H9 (cell line): Measurements from ENCODE around the gene DCAF12. TPM values are rescaled to one million over a fixed set of nuclear protein-coding genes. Genes with fewer than 3 reads are reported as not detected.

Source experiments
- DNase-seq: peaks from one replicate; pipeline ENCODE4 v3.0.0-alpha.2; 2017
- H2AFZ ChIP-seq: one replicate; pipeline ENCODE4 v1.6.1; 2013; ENCODE audit warnings: mild to moderate bottlenecking, low read length, control low read depth, moderate library complexity
- H2AK5ac ChIP-seq: 2 replicates; pipeline ENCODE4 v1.6.1; 2013; ENCODE audit warnings: low read length, control low read depth, mixed read lengths; ENCODE audit not compliant: insufficient read length
- H2BK120ac ChIP-seq: one replicate; pipeline ENCODE4 v1.6.1; 2013; ENCODE audit warnings: low read depth, mild to moderate bottlenecking, low read length, control low read depth, inconsistent platforms; ENCODE audit not compliant: poor library complexity, severe bottlenecking
- H2BK12ac ChIP-seq: 2 replicates; pipeline ENCODE4 v1.6.1; 2013; ENCODE audit warnings: low read length, control low read depth, mixed read lengths, low read depth; ENCODE audit not compliant: insufficient read length
- H2BK15ac ChIP-seq: 2 replicates; pipeline ENCODE4 v1.6.1; 2013; ENCODE audit warnings: low read depth, low read length, control low read depth
- H2BK20ac ChIP-seq: one replicate; pipeline ENCODE4 v1.6.1; 2013; ENCODE audit warnings: low read depth, mild to moderate bottlenecking, low read length, control low read depth, inconsistent platforms; ENCODE audit not compliant: poor library complexity, severe bottlenecking
- H2BK5ac ChIP-seq: 2 replicates; pipeline ENCODE4 v1.6.1; 2013; ENCODE audit warnings: low read length, control low read depth, mixed read lengths; ENCODE audit not compliant: insufficient read length
- H3K14ac ChIP-seq: 2 replicates; pipeline ENCODE4 v1.6.1; 2013; ENCODE audit warnings: low read length, control low read depth; ENCODE audit not compliant: insufficient read depth
- H3K18ac ChIP-seq: 2 replicates; pipeline ENCODE4 v1.6.1; 2013; ENCODE audit warnings: low read depth, mild to moderate bottlenecking, mixed read lengths, low read length, control low read depth; ENCODE audit not compliant: insufficient read length
- H3K23ac ChIP-seq: 2 replicates; pipeline ENCODE4 v1.6.1; 2013; ENCODE audit warnings: low read length, control low read depth, mixed read lengths, low read depth; ENCODE audit not compliant: insufficient read length
- H3K23me2 ChIP-seq: 2 replicates; pipeline ENCODE4 v1.6.1; 2013; ENCODE audit warnings: low read depth, mild to moderate bottlenecking, mixed read lengths, low read length, control low read depth; ENCODE audit not compliant: insufficient read length, poor library complexity, severe bottlenecking
- H3K27ac ChIP-seq: 2 replicates; pipeline ENCODE4 v1.5.1; 2013; ENCODE audit warnings: low read length, control low read depth, mixed read lengths, low read depth; ENCODE audit not compliant: insufficient read length
- H3K27me3 ChIP-seq: 2 replicates; pipeline ENCODE4 v1.6.1; 2013; ENCODE audit warnings: low read length, control low read depth, inconsistent platforms; ENCODE audit not compliant: insufficient read depth
- H3K4ac ChIP-seq: 2 replicates; pipeline ENCODE4 v1.6.1; 2013; ENCODE audit warnings: low read depth, mild to moderate bottlenecking, control low read depth, inconsistent platforms, low read length, moderate library complexity
- H3K4me1 ChIP-seq: 2 replicates; pipeline ENCODE4 v1.6.1; 2013; ENCODE audit warnings: low read length, control low read depth, inconsistent platforms; ENCODE audit not compliant: insufficient read depth
- H3K4me2 ChIP-seq: 2 replicates; pipeline ENCODE4 v1.6.1; 2013; ENCODE audit warnings: low read length, control low read depth, mixed read lengths; ENCODE audit not compliant: insufficient read length, insufficient read depth
- H3K56ac ChIP-seq: 2 replicates; pipeline ENCODE4 v1.6.1; 2013; ENCODE audit warnings: low read depth, mild to moderate bottlenecking, mixed read lengths, low read length, control low read depth; ENCODE audit not compliant: insufficient read length
- H3K79me1 ChIP-seq: 2 replicates; pipeline ENCODE4 v1.6.1; 2013; ENCODE audit warnings: low read depth, mild to moderate bottlenecking, moderate library complexity, low read length, control low read depth, inconsistent platforms; ENCODE audit not compliant: insufficient read depth, poor library complexity, severe bottlenecking
- H3K79me2 ChIP-seq: 2 replicates; pipeline ENCODE4 v1.6.1; 2013; ENCODE audit warnings: low read length, control low read depth, inconsistent platforms; ENCODE audit not compliant: insufficient read depth
- H3K9ac ChIP-seq: 2 replicates; pipeline ENCODE4 v1.6.1; 2013; ENCODE audit warnings: low read length, control low read depth, mixed read lengths; ENCODE audit not compliant: insufficient read length; ENCODE audit errors: extremely low read depth
- H3K9me3 ChIP-seq: one replicate; pipeline ENCODE4 v1.6.1; 2013; ENCODE audit warnings: low read depth, low read length, inconsistent platforms; ENCODE audit not compliant: control insufficient read depth
- H3T11ph ChIP-seq: one replicate; pipeline ENCODE4 v1.6.1; 2013; ENCODE audit warnings: mild to moderate bottlenecking, low read length, control low read depth, inconsistent platforms
- H4K20me1 ChIP-seq: one replicate; pipeline ENCODE4 v1.6.1; 2013; ENCODE audit not compliant: control insufficient read depth, insufficient read length, insufficient read depth
- H4K5ac ChIP-seq: 2 replicates; pipeline ENCODE4 v1.6.1; 2013; ENCODE audit warnings: low read depth, mild to moderate bottlenecking, mixed read lengths, low read length, control low read depth; ENCODE audit not compliant: insufficient read length
- H4K8ac ChIP-seq: replicated peaks from 2 replicates; pipeline ENCODE4 v1.6.1; 2013; ENCODE audit warnings: low read length, control low read depth, mixed read lengths, low read depth; ENCODE audit not compliant: insufficient read length
- H4K91ac ChIP-seq: 2 replicates; pipeline ENCODE4 v1.6.1; 2013; ENCODE audit warnings: low read depth, mild to moderate bottlenecking, moderate library complexity, mixed read lengths, low read length, control low read depth; ENCODE audit not compliant: insufficient read length
- H3K27ac Mint-ChIP-seq, 3 experiments: 2 replicates in 2 of 3; 3 replicates in 1 of 3; pipeline ENCODE4 v1.8.0; 2020 to 2021; ENCODE audit warnings: mixed read lengths in 3 of 3, mild to moderate bottlenecking in 1 of 3, moderate library complexity in 1 of 3
- H3K27me3 Mint-ChIP-seq: 2 replicates; pipeline ENCODE4 v1.8.0; 2021; ENCODE audit warnings: low read depth, mild to moderate bottlenecking, moderate library complexity, mixed read lengths
- H3K36me3 Mint-ChIP-seq, 3 experiments: 2 replicates in 2 of 3; 3 replicates in 1 of 3; pipeline ENCODE4 v1.8.0; 2020 to 2021; ENCODE audit warnings: low read depth in 3 of 3, mixed read lengths in 3 of 3; ENCODE audit not compliant: insufficient read depth in 1 of 3
- H3K4me1 Mint-ChIP-seq, 2 experiments: 2 replicates each; pipeline ENCODE4 v1.8.0; 2020; ENCODE audit warnings: mixed read lengths in 2 of 2
- H3K4me3 Mint-ChIP-seq, 2 experiments: 2 replicates in 1 of 2; 3 replicates in 1 of 2; pipeline ENCODE4 v1.8.0; 2020 to 2021; ENCODE audit warnings: mild to moderate bottlenecking in 2 of 2, mixed read lengths in 2 of 2, moderate library complexity in 1 of 2
- H3K9me3 Mint-ChIP-seq, 2 experiments: 2 replicates in 1 of 2; 3 replicates in 1 of 2; pipeline ENCODE4 v1.8.0; 2020; ENCODE audit warnings: mild to moderate bottlenecking in 2 of 2, mixed read lengths in 2 of 2, moderate library complexity in 1 of 2
- CTCF ChIP-seq: fragments of 200-600 bp; sonication (generic); conservative IDR thresholded peaks from 3 replicates; pipeline ENCODE4 v1.8.0; 2021; ENCODE audit warnings: antibody characterized with exemption, mild to moderate bottlenecking
- WGBS: extraction: QIAGEN DNeasy Blood & Tissue Kit; methylation state at CpG from one replicate; pipeline ENCODE4 v1.1.7; 2013; ENCODE audit warnings: missing lambda C conversion rate, low lambda C conversion rate, mixed read lengths; ENCODE audit not compliant: insufficient read length; ENCODE audit errors: extremely low coverage; 5-methylcytosine and 5-hydroxymethylcytosine counted together
- total RNA-seq: library from RNA; stranded (reverse); gene quantifications from 2 replicates; pipeline ENCODE4 v1.2.1, GENCODE V29; 2021

Gene DCAF12
- total RNA-seq, 1 experiment from 2014 or later = 33.6 TPM

DNA sequence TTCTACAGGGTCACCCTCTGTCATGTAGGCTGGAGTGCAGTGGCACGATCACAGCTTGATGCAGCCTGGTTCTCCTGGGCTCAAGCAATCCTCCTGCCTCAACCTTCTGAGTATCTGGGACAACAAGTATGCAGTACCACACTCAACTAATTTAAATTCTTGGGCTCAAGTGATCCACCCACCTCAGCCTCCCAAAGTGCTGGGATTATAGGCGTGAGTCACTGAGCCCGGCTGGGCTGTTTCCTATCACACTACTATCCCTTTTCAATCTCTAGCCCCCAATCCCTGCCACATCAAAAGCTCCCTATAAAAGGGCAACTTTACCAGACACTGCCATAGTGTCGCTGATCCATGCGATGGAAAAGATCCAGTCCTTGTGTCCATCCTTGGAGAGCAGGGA is 20.4 kb downstream of the DCAF12 start:
- no peaks in the 10 kb centered on the region for H3K4me1 ChIP-seq
- no peak overlapping the region for H2AFZ ChIP-seq
- Mint-ChIP-seq H3K27ac (no peak overlapping the region), H3K4me3 (no peak overlapping the region), H3K36me3 (peaks cover 31 to 69% (median 57%) of the 10 kb centered on the region in 3 experiments; a peak in 6 of 7 replicates), H3K9me3 (no peaks in the 10 kb centered on the region), H3K27me3 (no peaks in the 10 kb centered on the region), H3K4me1 (no peaks in the 10 kb centered on the region)
- H3K14ac ChIP-seq = no peak overlapping the region
- no peak overlapping the region for H3K4me2 ChIP-seq
- no peak overlapping the region for H2BK12ac ChIP-seq
- no peak overlapping the region for H2AK5ac ChIP-seq
- no peak overlapping the region for H3K27ac ChIP-seq
- H3K79me2 ChIP-seq = no peaks in the 10 kb centered on the region
- no peaks in the 10 kb centered on the region for H4K20me1 ChIP-seq
- no peak overlapping the region for H2BK15ac ChIP-seq
- no peak overlapping the region for H4K91ac ChIP-seq
- no peak overlapping the region for H3T11ph ChIP-seq
- H4K5ac ChIP-seq = no peak overlapping the region
- no peaks in the 10 kb centered on the region for H3K9me3 ChIP-seq
- H2BK5ac ChIP-seq = no peak overlapping the region
- H3K9ac ChIP-seq = no peak overlapping the region
- H2BK120ac ChIP-seq = no peak overlapping the region
- no peaks in the 10 kb centered on the region for H3K79me1 ChIP-seq
- WGBS = no CpG with 5 or more reads among the region's 5 CpGs
- no peak overlapping the region for H3K56ac ChIP-seq
- no peak for TF ChIP-seq CTCF
- no peak overlapping the region for H4K8ac ChIP-seq
- H3K4ac ChIP-seq = no peak overlapping the region
- DNase-seq = no peak
- H3K23me2 ChIP-seq = no peaks in the 10 kb centered on the region
- no peak overlapping the region for H2BK20ac ChIP-seq
- H3K23ac ChIP-seq = no peak overlapping the region
- H3K18ac ChIP-seq = no peak overlapping the region
- H3K27me3 ChIP-seq = no peaks in the 10 kb centered on the region
